HUES6 (cell line): Measurements from ENCODE around the gene NDUFA8.

Experiments
- H3K27ac ChIP-seq: 2 replicates; pipeline ENCODE4 v1.7.0; 2013; ENCODE audit warnings: low read depth, mild to moderate bottlenecking, low read length, inconsistent platforms
- H3K27me3 ChIP-seq: 2 replicates; pipeline ENCODE4 v1.6.1; 2013; ENCODE audit warnings: low read length; ENCODE audit not compliant: control insufficient read depth, insufficient read depth
- H3K36me3 ChIP-seq: 2 replicates; pipeline ENCODE4 v1.6.1; 2013; ENCODE audit warnings: low read length; ENCODE audit not compliant: control insufficient read depth, insufficient read depth
- H3K4me1 ChIP-seq: 2 replicates; pipeline ENCODE4 v1.6.1; 2013; ENCODE audit warnings: low read length; ENCODE audit not compliant: control insufficient read depth, insufficient read depth
- H3K4me3 ChIP-seq: 2 replicates; pipeline ENCODE4 v1.5.1; 2013; ENCODE audit warnings: low read depth, low read length
- H3K9ac ChIP-seq: one replicate; pipeline ENCODE4 v1.6.1; 2013; ENCODE audit warnings: mild to moderate bottlenecking, low read length
- H3K9me3 ChIP-seq: 2 replicates; pipeline ENCODE4 v1.6.1; 2013; ENCODE audit warnings: low read depth, low read length; ENCODE audit not compliant: control insufficient read depth, insufficient read depth

Gene NDUFA8

GRCh38 chr9:122112238-122112637 lies 47.3 kb downstream of the NDUFA8 start:
- no peak overlapping the region for H3K27ac ChIP-seq
- H3K4me1 ChIP-seq: peaks cover 20% of the 10 kb centered on the region
- no peaks in the 10 kb centered on the region for H3K27me3 ChIP-seq
- H3K9me3 ChIP-seq: no peaks in the 10 kb centered on the region
- no peaks in the 10 kb centered on the region for H3K36me3 ChIP-seq
- no peak overlapping the region for H3K9ac ChIP-seq
- H3K4me3 ChIP-seq: no peak overlapping the region

GRCh38 chr9:122111413-122112085 lies 48.0 kb downstream of the NDUFA8 start:
- Histone ChIP-seq H3K27me3 (no peaks in the 10 kb centered on the region), H3K4me1 (peaks cover 20% of the 10 kb centered on the region), H3K27ac (no peak overlapping the region), H3K4me3 (no peak overlapping the region), H3K9me3 (no peaks in the 10 kb centered on the region), H3K36me3 (no peaks in the 10 kb centered on the region), H3K9ac (no peak overlapping the region)

GRCh38 chr9:122110100-122110833 lies 49.3 kb downstream of the NDUFA8 start:
- no peak overlapping the region for H3K4me3 ChIP-seq
- no peak overlapping the region for H3K9ac ChIP-seq
- peaks cover 10% of the 10 kb centered on the region for H3K4me1 ChIP-seq
- no peaks in the 10 kb centered on the region for H3K9me3 ChIP-seq
- no peaks in the 10 kb centered on the region for H3K36me3 ChIP-seq
- H3K27ac ChIP-seq: no peak overlapping the region
- no peaks in the 10 kb centered on the region for H3K27me3 ChIP-seq

- Histone ChIP-seq H3K27ac (no peak overlapping the region), H3K4me3 (no peak overlapping the region), H3K36me3 (no peaks in the 10 kb centered on the region), H3K4me1 (peaks cover 10% of the 10 kb centered on the region), H3K9me3 (0 out of 2 replicates have a peak, but pooled peaks cover 1% of the 10 kb centered on the region), H3K9ac (no peak overlapping the region), H3K27me3 (no peaks in the 10 kb centered on the region)
Observed at GRCh38 chr9:122109035-122109813, 50.4 kb downstream of the NDUFA8 start.

GRCh38 chr9:122107291-122107805 lies 52.2 kb downstream of the NDUFA8 start:
- no peak overlapping the region for H3K9ac ChIP-seq
- no peak overlapping the region for H3K27ac ChIP-seq
- peaks cover 1% of the 10 kb centered on the region; the same call in 1 of the 2 replicates for H3K4me1 ChIP-seq
- no peak overlapping the region for H3K4me3 ChIP-seq
- H3K27me3 ChIP-seq: no peaks in the 10 kb centered on the region
- H3K36me3 ChIP-seq: no peaks in the 10 kb centered on the region
- 0 out of 2 replicates have a peak, but pooled peaks cover 5% of the 10 kb centered on the region for H3K9me3 ChIP-seq

GRCh38 chr9:122106576-122106975 lies 53.0 kb downstream of the NDUFA8 start:
- Histone ChIP-seq H3K9me3 (0 out of 2 replicates have a peak, but pooled peaks cover 5% of the 10 kb centered on the region), H3K36me3 (no peaks in the 10 kb centered on the region), H3K4me3 (no peak overlapping the region), H3K4me1 (no peaks in the 10 kb centered on the region), H3K9ac (no peak overlapping the region), H3K27ac (no peak overlapping the region), H3K27me3 (no peaks in the 10 kb centered on the region; the same call in 1 of the 2 replicates)

GRCh38 chr9:122103985-122104384 lies 55.6 kb downstream of the NDUFA8 start:
- H3K27ac ChIP-seq: no peak overlapping the region
- H3K36me3 ChIP-seq: no peaks in the 10 kb centered on the region
- H3K9ac ChIP-seq: no peak overlapping the region
- H3K4me1 ChIP-seq: no peaks in the 10 kb centered on the region
- H3K9me3 ChIP-seq: 0 out of 2 replicates have a peak, but pooled peaks cover 5% of the 10 kb centered on the region
- H3K4me3 ChIP-seq: no peak overlapping the region
- peaks cover 4% of the 10 kb centered on the region; the same call in 1 of the 2 replicates for H3K27me3 ChIP-seq

- H3K4me1 ChIP-seq: no peaks in the 10 kb centered on the region
- H3K4me3 ChIP-seq: no peak overlapping the region
- H3K36me3 ChIP-seq: no peaks in the 10 kb centered on the region
- no peak overlapping the region for H3K9ac ChIP-seq
- no peak overlapping the region for H3K27ac ChIP-seq
- 0 out of 2 replicates have a peak, but pooled peaks cover 5% of the 10 kb centered on the region for H3K9me3 ChIP-seq
- peaks cover 4% of the 10 kb centered on the region; the same call in 1 of the 2 replicates for H3K27me3 ChIP-seq
Observed at GRCh38 chr9:122102156-122102555, 57.4 kb downstream of the NDUFA8 start.

GRCh38 chr9:122100756-122101155 lies 58.8 kb downstream of the NDUFA8 start:
- Histone ChIP-seq H3K27ac (no peak overlapping the region), H3K27me3 (peaks cover 4% of the 10 kb centered on the region; the same call in 1 of the 2 replicates), H3K9ac (no peak overlapping the region), H3K9me3 (0 out of 2 replicates have a peak, but pooled peaks cover 5% of the 10 kb centered on the region), H3K4me3 (no peak overlapping the region), H3K36me3 (no peaks in the 10 kb centered on the region), H3K4me1 (no peaks in the 10 kb centered on the region)

GRCh38 chr9:122099271-122099869 lies 60.2 kb downstream of the NDUFA8 start:
- Histone ChIP-seq H3K4me3 (no peak overlapping the region), H3K36me3 (no peaks in the 10 kb centered on the region), H3K27me3 (peaks cover 12% of the 10 kb centered on the region; the same call in 1 of the 2 replicates), H3K4me1 (no peaks in the 10 kb centered on the region), H3K27ac (no peak overlapping the region), H3K9ac (no peak overlapping the region), H3K9me3 (0 out of 2 replicates have a peak, but pooled peaks cover 5% of the 10 kb centered on the region)
